ENCODE data around the gene FOLR3. TPM values are rescaled to one million over a fixed set of nuclear protein-coding genes. Genes with fewer than 3 reads are reported as not detected.
A peak's percentile ranks its signal among the peaks of the same experiment; 100 is the strongest.
"Not testable (repeated sequence)": the region's sequence is repeated elsewhere in the genome, so short reads cannot be mapped to it uniquely, and the experiment has no call there.

FOLR3 gene
- total RNA-seq, 1 experiment from 2014 or later: not detected

- DNase-seq: no peak
- Histone ChIP-seq H3K9me2 (replicated peaks; ENCODE audit: insufficient read depth, low read length) (no peaks in the 10 kb centered on the region), H2AFZ (ENCODE audit: low read length) (no peak overlapping the region), H3K4me2 (ENCODE audit: low read depth, low read length, poor library complexity, severe bottlenecking) (no peak overlapping the region), H3K27ac (ENCODE audit: low read length) (no peak overlapping the region), H3K4me3 (ENCODE audit: low read length) (no peak overlapping the region), H3K4me1 (ENCODE audit: low read length) (no peaks in the 10 kb centered on the region), H3K79me2 (ENCODE audit: low read length) (no peaks in the 10 kb centered on the region), H3K9me3 (ENCODE audit: low read length) (no peaks in the 10 kb centered on the region), H4K20me1 (ENCODE audit: insufficient read depth, low read depth, low read length) (no peaks in the 10 kb centered on the region), H3K27me3 (ENCODE audit: low read length) (no peaks in the 10 kb centered on the region), H3K36me3 (ENCODE audit: insufficient read depth, low read length) (no peaks in the 10 kb centered on the region), H3K9ac (ENCODE audit: low read length) (no peak overlapping the region)
These were observed 39.0 kb downstream of the FOLR3 start for GRCh38 chr11:72174302-72175070.

DNA sequence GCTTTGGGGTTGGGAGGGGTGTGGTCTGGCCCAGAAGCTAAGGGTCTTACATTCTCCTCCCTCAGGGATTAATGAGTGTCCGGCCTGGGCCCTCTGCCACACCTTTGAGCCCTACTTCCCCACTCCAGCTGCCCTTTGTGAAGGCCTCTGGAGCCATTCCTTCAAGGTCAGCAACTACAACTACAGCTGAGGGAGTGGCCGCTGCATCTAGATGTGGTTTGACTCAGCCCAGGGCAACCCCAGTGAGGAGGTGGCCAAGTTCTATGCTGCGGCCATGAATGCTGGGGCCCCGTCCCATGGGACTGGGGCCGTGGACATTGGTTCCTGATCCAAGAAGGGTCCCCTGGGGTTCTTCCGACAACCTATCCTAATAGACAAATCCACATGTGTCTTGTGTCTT lies 42.1 kb downstream of the FOLR3 start:
- DNase-seq: no peak
- Histone ChIP-seq H3K9me3 (ENCODE audit: low read length) (no peaks in the 10 kb centered on the region), H3K4me3 (ENCODE audit: low read length) (no peak overlapping the region), H3K9ac (ENCODE audit: low read length) (no peak overlapping the region), H3K27ac (ENCODE audit: low read length) (no peak overlapping the region), H3K9me2 (replicated peaks; ENCODE audit: insufficient read depth, low read length) (no peaks in the 10 kb centered on the region), H3K79me2 (ENCODE audit: low read length) (no peaks in the 10 kb centered on the region), H3K36me3 (ENCODE audit: insufficient read depth, low read length) (no peaks in the 10 kb centered on the region), H2AFZ (ENCODE audit: low read length) (no peak overlapping the region), H3K4me1 (ENCODE audit: low read length) (no peaks in the 10 kb centered on the region), H3K4me2 (ENCODE audit: low read depth, low read length, poor library complexity, severe bottlenecking) (no peak overlapping the region), H3K27me3 (ENCODE audit: low read length) (no peaks in the 10 kb centered on the region), H4K20me1 (ENCODE audit: insufficient read depth, low read depth, low read length) (no peaks in the 10 kb centered on the region)

DNA sequence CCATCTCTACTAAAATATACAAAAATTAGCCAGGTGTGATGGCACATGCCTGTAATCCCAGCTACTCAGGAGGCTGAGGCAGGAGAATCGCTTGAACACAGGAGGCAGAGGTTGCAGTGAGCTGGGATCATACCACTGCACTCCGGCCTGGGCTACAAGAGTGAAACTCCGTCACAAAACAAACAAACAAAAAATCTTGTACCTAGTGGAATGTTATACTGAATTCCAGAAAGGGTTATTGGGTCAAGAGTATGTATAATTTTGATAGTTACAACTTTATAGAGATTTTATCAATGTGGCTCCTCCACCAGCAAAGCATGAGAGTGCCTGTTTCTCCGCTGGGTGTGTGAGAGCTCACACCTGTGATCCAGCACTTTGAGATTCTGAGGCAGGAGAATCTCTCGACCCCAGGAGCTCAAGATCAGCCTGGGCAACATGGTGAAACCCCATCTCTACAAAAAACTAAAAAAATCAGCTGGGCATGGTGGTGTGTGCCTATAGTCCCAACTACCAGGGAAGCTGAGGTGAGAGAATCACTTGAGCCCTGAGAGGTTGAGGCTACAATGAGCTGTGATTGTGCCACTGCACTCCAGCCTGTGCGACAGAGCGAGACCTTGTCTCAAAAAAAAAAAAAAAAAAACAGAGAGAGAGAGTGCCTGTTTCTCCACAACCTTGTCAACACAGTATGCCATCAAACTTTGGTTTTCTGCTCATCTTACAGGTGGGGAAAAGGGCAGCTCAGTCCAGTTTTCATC lies 43.7 kb downstream of the FOLR3 start:
- Histone ChIP-seq H3K36me3 (ENCODE audit: insufficient read depth, low read length) (no peaks in the 10 kb centered on the region), H3K4me2 (ENCODE audit: low read depth, low read length, poor library complexity, severe bottlenecking) (no peak overlapping the region), H3K9me2 (replicated peaks; ENCODE audit: insufficient read depth, low read length) (no peaks in the 10 kb centered on the region), H4K20me1 (ENCODE audit: insufficient read depth, low read depth, low read length) (no peaks in the 10 kb centered on the region), H3K27me3 (ENCODE audit: low read length) (no peaks in the 10 kb centered on the region), H3K27ac (ENCODE audit: low read length) (no peak overlapping the region), H3K9me3 (ENCODE audit: low read length) (no peaks in the 10 kb centered on the region), H3K79me2 (ENCODE audit: low read length) (no peaks in the 10 kb centered on the region), H2AFZ (ENCODE audit: low read length) (no peak overlapping the region), H3K4me3 (ENCODE audit: low read length) (no peak overlapping the region), H3K9ac (ENCODE audit: low read length) (no peak overlapping the region), H3K4me1 (ENCODE audit: low read length) (no peaks in the 10 kb centered on the region)
- DNase-seq: no peak

DNA sequence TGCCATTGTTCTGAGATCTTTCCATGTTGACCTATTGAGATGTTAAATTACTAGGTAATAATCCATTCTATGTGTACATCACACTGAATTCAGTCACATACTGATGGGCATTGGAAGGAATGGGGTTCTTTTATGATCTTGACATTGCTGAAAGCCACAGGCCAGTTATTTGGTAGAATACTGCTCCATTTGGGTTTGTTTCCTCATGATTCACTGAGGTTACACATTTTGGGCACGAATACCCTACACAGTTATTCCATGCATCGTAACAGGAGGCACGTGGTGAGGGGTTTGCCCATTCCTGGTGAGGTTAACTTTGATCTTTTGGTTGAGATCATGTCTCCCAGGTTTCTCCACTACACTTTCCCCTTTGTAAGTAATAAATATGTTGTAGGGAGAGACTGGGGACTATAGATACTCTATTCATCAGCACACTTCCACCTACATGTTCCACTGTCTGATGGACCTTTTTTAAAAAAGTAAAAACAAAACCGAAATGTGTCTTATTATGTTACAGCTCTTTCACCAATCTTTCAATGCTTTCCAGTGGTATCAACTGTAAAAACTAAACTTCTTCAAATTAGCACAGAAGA lies 44.4 kb downstream of the FOLR3 start:
- no peak for DNase-seq
- Histone ChIP-seq H3K9me2 (replicated peaks; ENCODE audit: insufficient read depth, low read length) (no peaks in the 10 kb centered on the region), H3K79me2 (ENCODE audit: low read length) (no peaks in the 10 kb centered on the region), H3K9ac (ENCODE audit: low read length) (no peak overlapping the region), H3K36me3 (ENCODE audit: insufficient read depth, low read length) (no peaks in the 10 kb centered on the region), H3K4me1 (ENCODE audit: low read length) (no peaks in the 10 kb centered on the region), H3K27ac (ENCODE audit: low read length) (no peak overlapping the region), H3K4me3 (ENCODE audit: low read length) (no peak overlapping the region), H2AFZ (ENCODE audit: low read length) (no peak overlapping the region), H3K4me2 (ENCODE audit: low read depth, low read length, poor library complexity, severe bottlenecking) (no peak overlapping the region), H3K27me3 (ENCODE audit: low read length) (no peaks in the 10 kb centered on the region), H4K20me1 (ENCODE audit: insufficient read depth, low read depth, low read length) (no peaks in the 10 kb centered on the region), H3K9me3 (ENCODE audit: low read length) (no peaks in the 10 kb centered on the region)

- H3K4me2 ChIP-seq (ENCODE audit: low read depth, low read length, poor library complexity, severe bottlenecking); H3K4me3 ChIP-seq (ENCODE audit: low read length); H3K9ac ChIP-seq (ENCODE audit: low read length); H3K9me3 ChIP-seq (ENCODE audit: low read length); DNase-seq; H3K27ac ChIP-seq (ENCODE audit: low read length); H4K20me1 ChIP-seq (ENCODE audit: insufficient read depth, low read depth, low read length); H3K27me3 ChIP-seq (ENCODE audit: low read length); H2AFZ ChIP-seq (ENCODE audit: low read length); H3K36me3 ChIP-seq (ENCODE audit: insufficient read depth, low read length); H3K9me2 ChIP-seq (replicated peaks; ENCODE audit: insufficient read depth, low read length); H3K4me1 ChIP-seq (ENCODE audit: low read length); H3K79me2 ChIP-seq (ENCODE audit: low read length): not testable (repeated sequence)
These were observed 45.5 kb downstream of the FOLR3 start for GRCh38 chr11:72180892-72181552.

DNA sequence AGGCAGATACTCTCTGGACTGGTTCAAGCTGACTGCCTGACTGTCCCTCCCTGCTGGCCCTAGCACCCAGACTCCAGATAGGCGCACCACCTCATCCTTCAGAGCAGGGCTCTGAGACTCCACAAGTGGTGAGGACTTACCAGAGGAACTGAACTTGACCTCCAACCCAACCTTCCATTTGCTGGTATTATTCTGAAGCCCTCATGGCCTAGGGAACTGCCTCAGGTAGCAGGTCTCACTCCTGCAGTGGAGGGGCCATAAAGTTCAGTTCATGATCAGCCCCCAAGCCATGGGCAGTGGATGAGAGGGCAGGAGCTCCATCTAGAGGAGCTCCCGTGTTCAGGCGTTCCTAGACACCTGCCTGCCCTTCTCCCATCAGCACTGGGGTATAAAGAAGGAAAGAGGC lies 46.0 kb downstream of the FOLR3 start:
- H3K9me3 ChIP-seq (ENCODE audit: low read length); H3K27me3 ChIP-seq (ENCODE audit: low read length); H3K4me3 ChIP-seq (ENCODE audit: low read length); H3K4me1 ChIP-seq (ENCODE audit: low read length); H3K79me2 ChIP-seq (ENCODE audit: low read length); H3K27ac ChIP-seq (ENCODE audit: low read length); H2AFZ ChIP-seq (ENCODE audit: low read length); H4K20me1 ChIP-seq (ENCODE audit: insufficient read depth, low read depth, low read length); H3K9ac ChIP-seq (ENCODE audit: low read length); H3K9me2 ChIP-seq (replicated peaks; ENCODE audit: insufficient read depth, low read length); H3K36me3 ChIP-seq (ENCODE audit: insufficient read depth, low read length); H3K4me2 ChIP-seq (ENCODE audit: low read depth, low read length, poor library complexity, severe bottlenecking): not testable (repeated sequence)
- DNase-seq: peak; percentile 46

- Histone ChIP-seq H3K79me2 (ENCODE audit: low read length) (no peaks in the 10 kb centered on the region), H3K9me2 (replicated peaks; ENCODE audit: insufficient read depth, low read length) (no peaks in the 10 kb centered on the region), H3K27ac (ENCODE audit: low read length) (no peak overlapping the region), H3K4me3 (ENCODE audit: low read length) (no peak overlapping the region), H3K27me3 (ENCODE audit: low read length) (no peaks in the 10 kb centered on the region), H4K20me1 (ENCODE audit: insufficient read depth, low read depth, low read length) (no peaks in the 10 kb centered on the region), H2AFZ (ENCODE audit: low read length) (no peak overlapping the region), H3K9ac (ENCODE audit: low read length) (no peak overlapping the region), H3K36me3 (ENCODE audit: insufficient read depth, low read length) (no peaks in the 10 kb centered on the region), H3K4me2 (ENCODE audit: low read depth, low read length, poor library complexity, severe bottlenecking) (no peak overlapping the region), H3K4me1 (ENCODE audit: low read length) (no peaks in the 10 kb centered on the region), H3K9me3 (ENCODE audit: low read length) (no peaks in the 10 kb centered on the region)
- DNase-seq: no peak
These were observed 52.7 kb downstream of the FOLR3 start for GRCh38 chr11:72188267-72188666.

All from Karpas-422 (cell line).